Activated CD4-positive, alpha-beta T cell treated with anti-CD3 and anti-CD28 coated beads, Interleukin-2, Interleukin-4, amounts not matched to agents 100 ng/mL and 50 ng/mL, durations not matched to agents 16 hours and 8 hours (primary cell): Measurements from ENCODE around the gene IL16.
"Not testable (repeated sequence)": the region's sequence is repeated elsewhere in the genome, so short reads cannot be mapped to it uniquely, and the experiment has no call there.

ENCODE experiments used
- DNase-seq: peaks from one replicate; pipeline ENCODE4 v3.0.0-alpha.2; 2020; ENCODE audit warnings: low spot score

IL16 gene

DNA sequence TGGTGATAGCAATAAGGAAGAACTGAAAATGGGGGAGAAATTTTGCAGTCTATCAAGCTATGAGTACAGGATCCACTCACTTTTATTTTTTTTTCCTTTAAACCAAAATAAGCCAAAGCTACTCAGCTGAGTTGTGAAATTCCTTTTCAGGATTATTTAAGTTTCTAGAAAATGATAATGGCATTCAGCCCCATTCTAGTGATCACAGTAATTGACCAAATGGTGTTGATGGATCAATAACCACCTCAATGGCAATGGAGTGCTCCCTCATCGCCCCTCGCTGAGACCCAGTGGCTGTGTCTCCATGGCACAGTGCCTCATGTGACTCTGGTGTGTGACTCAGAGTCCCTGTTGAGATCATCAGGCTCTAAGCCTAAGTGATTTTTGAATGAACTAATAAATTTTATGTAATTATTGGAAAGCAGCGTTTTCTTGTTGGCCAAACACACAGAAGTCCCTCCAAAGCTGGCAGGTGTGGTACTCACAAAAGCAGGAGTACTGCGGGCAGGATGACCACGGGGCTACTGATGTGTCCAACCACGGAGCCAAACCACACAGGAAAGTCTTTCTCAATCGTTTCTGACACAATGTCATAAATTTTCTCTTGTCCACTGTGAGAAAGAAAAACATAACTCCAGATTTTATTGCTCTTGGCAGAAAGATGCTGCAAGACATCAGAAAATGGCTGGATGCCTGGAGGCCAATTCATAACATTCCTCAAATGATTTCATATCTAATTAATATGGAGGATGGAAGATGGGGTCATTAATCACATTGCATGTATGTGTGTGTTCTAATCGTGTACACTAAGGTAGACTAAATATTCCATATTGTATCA is 141.7 kb downstream of the IL16 start:
- DNase-seq, result no peak

DNA sequence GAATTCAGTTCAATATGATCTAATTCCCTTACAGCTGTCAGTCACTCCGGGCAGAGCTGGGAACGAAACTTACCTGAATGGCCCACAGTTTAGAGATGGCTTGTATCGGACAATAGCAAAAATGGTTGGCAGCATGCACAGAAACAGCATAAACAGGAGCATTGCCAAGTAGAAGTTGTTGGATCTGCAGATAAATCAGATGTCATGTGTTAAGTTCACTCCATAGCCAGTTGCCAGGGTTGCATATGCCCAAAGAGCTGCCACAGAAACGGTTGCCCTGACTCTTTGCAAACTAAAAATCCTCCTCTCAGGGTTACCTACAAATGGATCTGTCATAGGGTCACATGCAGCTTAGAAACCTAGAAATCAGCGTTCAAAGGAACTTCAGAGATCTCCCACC is 142.6 kb downstream of the IL16 start:
- no peak for DNase-seq

DNA sequence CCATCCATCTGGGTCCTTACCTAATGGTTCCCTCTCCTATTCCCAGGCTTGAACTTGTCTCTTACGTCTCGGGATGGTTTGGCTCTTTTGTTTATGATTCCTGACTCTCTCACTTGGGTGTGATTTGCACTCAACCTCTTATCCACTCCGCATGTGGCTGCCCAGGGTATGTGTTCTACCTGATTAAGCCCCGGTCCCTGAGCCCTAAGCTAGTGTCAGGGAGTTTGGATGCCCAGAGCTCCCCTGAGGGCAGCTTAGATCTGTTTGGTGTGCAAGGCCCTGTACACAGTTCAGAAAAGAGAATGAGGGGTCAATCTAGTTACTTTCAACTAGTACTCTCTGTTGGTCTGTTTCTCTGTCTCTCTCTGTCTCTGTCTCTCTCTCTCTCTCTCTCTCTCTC is 143.2 kb downstream of the IL16 start:
- DNase-seq, result no peak

DNA sequence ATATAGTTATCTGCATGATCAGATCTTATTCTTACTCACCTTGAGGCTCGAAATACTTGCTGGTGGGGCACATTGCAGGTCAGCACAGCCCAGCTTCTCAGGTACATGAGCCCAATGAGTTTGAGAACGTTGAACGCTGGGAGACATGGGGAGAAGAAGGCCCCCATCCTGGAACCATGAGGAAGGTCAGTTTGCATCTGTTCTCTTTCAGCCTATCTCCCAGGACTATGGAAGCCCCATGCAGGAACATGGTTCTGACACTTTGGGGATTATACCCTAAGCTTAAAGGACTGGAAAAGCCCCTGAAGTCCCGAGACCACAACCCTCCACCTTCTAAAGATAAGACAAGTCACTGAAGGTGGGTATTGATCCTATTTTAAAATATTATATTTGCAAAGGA is 144.7 kb downstream of the IL16 start:
- no peak for DNase-seq

GRCh38 chr15:81343371-81343770 is 146.7 kb downstream of the IL16 start:
- no peak for DNase-seq

- no peak for DNase-seq
These were observed 149.9 kb downstream of the IL16 start for GRCh38 chr15:81346611-81347010.

- no peak for DNase-seq
These were observed 151.2 kb downstream of the IL16 start for GRCh38 chr15:81347910-81348309.

GRCh38 chr15:81348691-81349090 is 152.0 kb downstream of the IL16 start:
- not testable (repeated sequence) for DNase-seq

GRCh38 chr15:81349271-81349670 is 152.6 kb downstream of the IL16 start:
- DNase-seq, result no peak

DNA sequence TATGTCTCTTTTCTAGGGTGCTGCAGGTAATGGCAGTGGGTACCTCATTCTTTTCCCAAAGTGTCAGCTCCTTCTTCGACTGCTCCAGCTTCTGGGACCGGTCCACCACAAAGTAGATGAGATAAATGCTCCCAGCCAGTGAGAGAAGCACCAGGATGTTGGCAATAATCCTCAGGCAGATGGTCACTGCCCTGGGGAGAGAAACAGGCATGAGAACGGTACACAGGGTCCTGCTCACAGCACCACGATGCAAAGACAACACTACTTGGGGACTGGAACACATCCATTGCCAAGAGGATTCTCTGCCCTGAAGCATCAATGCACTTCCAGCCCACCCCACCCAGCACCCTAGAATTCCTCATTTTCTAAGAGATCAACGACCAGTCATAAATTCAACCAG is 155.0 kb downstream of the IL16 start:
- no peak for DNase-seq

DNA sequence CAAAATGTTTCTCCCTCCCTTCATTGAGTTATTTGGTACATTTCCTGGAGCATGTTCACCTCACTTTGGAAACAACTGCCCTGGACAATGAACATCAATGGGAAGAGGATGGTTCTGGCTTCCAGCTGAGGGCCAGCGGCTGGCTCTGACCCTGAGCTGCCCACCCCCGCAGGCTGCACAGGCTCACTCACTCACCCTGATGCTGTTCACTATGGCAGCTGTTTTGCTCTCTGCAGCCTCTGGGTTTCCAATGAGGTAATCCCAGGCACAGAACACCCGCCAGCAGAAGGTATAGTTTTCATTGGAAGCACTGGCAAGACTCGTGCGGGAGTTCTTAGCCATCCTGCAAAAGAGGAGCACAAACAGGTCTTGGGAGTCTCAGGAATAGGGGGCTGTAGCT is 159.6 kb downstream of the IL16 start:
- DNase-seq, result no peak

DNA sequence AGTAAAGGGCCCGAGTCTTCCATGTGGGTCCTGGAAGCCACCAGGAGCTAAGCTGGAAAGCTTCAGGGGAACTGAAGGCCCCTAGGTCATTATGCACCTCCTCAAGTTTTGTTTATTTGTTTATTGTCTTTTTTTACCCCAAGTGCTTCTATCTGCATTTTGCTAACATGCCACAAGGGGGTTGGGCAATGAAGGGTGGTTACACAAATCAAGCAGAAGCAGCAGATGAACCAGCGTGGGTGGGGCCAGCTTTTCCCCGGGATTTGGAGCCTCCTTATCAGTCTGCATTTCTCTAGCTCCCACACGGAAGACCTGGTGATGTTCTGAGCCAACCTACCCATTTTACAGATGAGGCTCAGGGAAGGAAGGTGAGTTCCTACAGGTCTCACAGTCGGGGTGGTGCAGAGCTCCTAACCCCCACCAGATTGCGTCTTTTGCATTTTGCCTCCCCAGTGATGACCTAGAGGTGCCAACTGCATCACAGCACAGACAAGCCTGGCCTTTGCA is 160.6 kb downstream of the IL16 start:
- no peak for DNase-seq

- DNase-seq, result no peak
These were observed 161.6 kb downstream of the IL16 start for GRCh38 chr15:81358248-81358647.

GRCh38 chr15:81360491-81360890 is 163.8 kb downstream of the IL16 start:
- DNase-seq, result no peak

GRCh38 chr15:81361891-81362290 is 165.2 kb downstream of the IL16 start:
- no peak for DNase-seq

GRCh38 chr15:81362790-81363189 is 166.1 kb downstream of the IL16 start:
- DNase-seq, result no peak

DNA sequence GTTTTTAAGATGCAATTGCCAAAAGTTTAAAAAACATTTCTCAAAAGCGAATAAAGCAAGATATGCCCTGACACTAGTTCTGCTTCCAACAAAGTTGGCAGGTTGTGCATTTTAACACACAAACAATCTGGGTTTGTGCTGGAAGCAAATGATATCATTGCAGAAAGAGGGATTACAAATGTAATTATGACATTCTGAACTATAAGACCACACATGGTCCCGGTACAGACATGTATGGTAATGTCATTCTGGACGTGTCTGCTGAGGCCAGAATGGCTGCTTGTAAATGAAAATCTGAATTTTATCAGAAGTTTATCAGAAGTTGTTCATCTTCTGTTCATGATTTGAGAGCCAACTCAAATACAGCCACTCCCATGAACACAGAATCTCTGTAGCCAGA is 166.6 kb downstream of the IL16 start:
- DNase-seq, result no peak
